Measurements from ENCODE around the gene C6orf89.
"Not testable (repeated sequence)": the region's sequence is repeated elsewhere in the genome, so short reads cannot be mapped to it uniquely, and the experiment has no call there.

Gene C6orf89

GRCh38 chr6:36924131-36924530 lies 38.4 kb downstream of the C6orf89 start:
- DNase-seq (ENCODE audit: low read depth, low spot score), result no peak

GRCh38 chr6:36924778-36925374 lies 39.1 kb downstream of the C6orf89 start:
- DNase-seq (ENCODE audit: low read depth, low spot score), result no peak

- DNase-seq (ENCODE audit: low read depth, low spot score), result no peak
Measured at GRCh38 chr6:36925809-36926208, 40.1 kb downstream of the C6orf89 start.

GRCh38 chr6:36926708-36927513 lies 41.2 kb downstream of the C6orf89 start:
- DNase-seq (ENCODE audit: low read depth, low spot score), result no peak

GRCh38 chr6:36927691-36928546 lies 42.2 kb downstream of the C6orf89 start:
- DNase-seq (ENCODE audit: low read depth, low spot score), result no peak

- no peak for DNase-seq (ENCODE audit: low read depth, low spot score)
Measured at GRCh38 chr6:36928547-36928918, 42.8 kb downstream of the C6orf89 start.

GRCh38 chr6:36929152-36929551 lies 43.4 kb downstream of the C6orf89 start:
- DNase-seq (ENCODE audit: low read depth, low spot score), result no peak

GRCh38 chr6:36929607-36930006 lies 43.9 kb downstream of the C6orf89 start:
- no peak for DNase-seq (ENCODE audit: low read depth, low spot score)

GRCh38 chr6:36930483-36930882 lies 44.7 kb downstream of the C6orf89 start:
- no peak for DNase-seq (ENCODE audit: low read depth, low spot score)

GRCh38 chr6:36933102-36933501 lies 47.4 kb downstream of the C6orf89 start:
- no peak for DNase-seq (ENCODE audit: low read depth, low spot score)

GRCh38 chr6:36933519-36933918 lies 47.8 kb downstream of the C6orf89 start:
- DNase-seq (ENCODE audit: low read depth, low spot score), result no peak

GRCh38 chr6:36934901-36935300 lies 49.1 kb downstream of the C6orf89 start:
- DNase-seq (ENCODE audit: low read depth, low spot score), result no peak

GRCh38 chr6:36936824-36937223 lies 51.1 kb downstream of the C6orf89 start:
- no peak for DNase-seq (ENCODE audit: low read depth, low spot score)

- DNase-seq (ENCODE audit: low read depth, low spot score), result no peak
Measured at GRCh38 chr6:36937896-36938295, 52.1 kb downstream of the C6orf89 start.

GRCh38 chr6:36938536-36938935 lies 52.8 kb downstream of the C6orf89 start:
- DNase-seq (ENCODE audit: low read depth, low spot score), result no peak

GRCh38 chr6:36939005-36939404 lies 53.3 kb downstream of the C6orf89 start:
- not testable (repeated sequence) for DNase-seq (ENCODE audit: low read depth, low spot score)

GRCh38 chr6:36940027-36940426 lies 54.3 kb downstream of the C6orf89 start:
- DNase-seq (ENCODE audit: low read depth, low spot score), result no peak

GRCh38 chr6:36941561-36941960 lies 55.8 kb downstream of the C6orf89 start:
- DNase-seq (ENCODE audit: low read depth, low spot score), result not testable (repeated sequence)

GRCh38 chr6:36942329-36942728 lies 56.6 kb downstream of the C6orf89 start:
- not testable (repeated sequence) for DNase-seq (ENCODE audit: low read depth, low spot score)

- DNase-seq (ENCODE audit: low read depth, low spot score), result no peak
Measured at GRCh38 chr6:36944650-36945049, 58.9 kb downstream of the C6orf89 start.

GRCh38 chr6:36945301-36945700 lies 59.5 kb downstream of the C6orf89 start:
- no peak for DNase-seq (ENCODE audit: low read depth, low spot score)

- DNase-seq (ENCODE audit: low read depth, low spot score), result no peak
Measured at GRCh38 chr6:36946526-36946925, 60.8 kb downstream of the C6orf89 start.
